ENCODE results near the gene DLG2.
"Not testable (repeated sequence)": the region's sequence is repeated elsewhere in the genome, so short reads cannot be mapped to it uniquely, and the experiment has no call there.

DLG2 gene

DNA sequence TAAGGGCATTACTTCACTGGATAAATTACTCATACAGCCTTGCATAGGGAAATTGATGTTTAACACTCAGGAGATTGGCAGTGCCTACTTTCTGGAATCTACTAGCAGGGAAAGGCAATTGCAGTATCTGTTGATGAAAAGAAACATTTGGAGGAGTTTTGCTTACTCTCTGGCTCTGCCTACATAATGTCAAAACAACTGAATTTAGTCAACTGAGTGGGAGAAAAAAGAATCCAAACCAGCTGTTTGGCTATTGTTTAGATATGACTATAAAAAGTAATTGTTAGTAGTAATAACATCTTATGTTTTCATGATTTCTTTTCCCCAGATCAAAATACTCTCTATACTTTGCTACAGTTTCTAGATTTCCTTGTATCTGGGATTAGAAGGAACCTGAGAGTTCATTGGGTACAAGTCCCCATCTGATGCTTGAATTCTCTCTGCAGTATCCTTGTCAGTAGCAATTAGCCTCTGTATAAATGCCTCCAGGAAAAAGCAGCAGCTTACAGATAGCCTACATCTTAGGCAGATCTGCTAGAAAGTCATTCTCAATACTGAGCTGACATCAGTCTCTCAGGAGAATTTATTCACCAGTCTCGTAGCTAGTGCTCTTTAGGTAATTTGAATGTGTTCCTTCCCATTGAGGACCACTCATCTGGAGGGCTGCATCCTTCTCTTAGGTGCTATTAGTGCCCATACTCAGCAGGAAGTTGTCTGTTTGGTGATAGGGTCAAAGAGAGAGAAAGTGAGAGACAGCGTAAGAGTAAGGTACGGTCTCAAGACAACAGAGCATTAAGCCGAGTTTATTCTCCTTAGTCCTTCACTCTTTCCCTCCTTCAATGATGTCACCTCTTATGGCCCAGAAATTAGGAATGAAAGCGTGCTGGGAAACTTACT is 2155.1 kb downstream of the DLG2 start:
- DNase-seq: no peak

DNA sequence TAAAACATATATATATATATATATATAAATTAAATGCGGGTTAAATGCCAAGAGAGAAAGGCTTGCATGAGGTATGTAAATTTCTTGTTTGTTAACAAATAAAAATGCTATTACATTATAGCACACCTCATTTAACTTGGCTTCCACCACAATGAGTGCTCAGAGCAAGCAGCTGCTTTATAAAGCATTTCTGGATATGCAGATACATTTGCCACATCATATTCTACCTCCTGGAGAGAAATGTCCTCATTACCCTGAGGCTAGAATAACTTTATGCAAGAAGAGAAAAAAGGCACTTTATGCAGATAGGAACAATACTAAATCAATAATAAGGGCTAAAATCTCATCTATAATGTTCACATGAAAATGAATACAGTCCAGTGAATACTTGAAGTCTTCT is 2159.3 kb downstream of the DLG2 start:
- no peak for DNase-seq

DNA sequence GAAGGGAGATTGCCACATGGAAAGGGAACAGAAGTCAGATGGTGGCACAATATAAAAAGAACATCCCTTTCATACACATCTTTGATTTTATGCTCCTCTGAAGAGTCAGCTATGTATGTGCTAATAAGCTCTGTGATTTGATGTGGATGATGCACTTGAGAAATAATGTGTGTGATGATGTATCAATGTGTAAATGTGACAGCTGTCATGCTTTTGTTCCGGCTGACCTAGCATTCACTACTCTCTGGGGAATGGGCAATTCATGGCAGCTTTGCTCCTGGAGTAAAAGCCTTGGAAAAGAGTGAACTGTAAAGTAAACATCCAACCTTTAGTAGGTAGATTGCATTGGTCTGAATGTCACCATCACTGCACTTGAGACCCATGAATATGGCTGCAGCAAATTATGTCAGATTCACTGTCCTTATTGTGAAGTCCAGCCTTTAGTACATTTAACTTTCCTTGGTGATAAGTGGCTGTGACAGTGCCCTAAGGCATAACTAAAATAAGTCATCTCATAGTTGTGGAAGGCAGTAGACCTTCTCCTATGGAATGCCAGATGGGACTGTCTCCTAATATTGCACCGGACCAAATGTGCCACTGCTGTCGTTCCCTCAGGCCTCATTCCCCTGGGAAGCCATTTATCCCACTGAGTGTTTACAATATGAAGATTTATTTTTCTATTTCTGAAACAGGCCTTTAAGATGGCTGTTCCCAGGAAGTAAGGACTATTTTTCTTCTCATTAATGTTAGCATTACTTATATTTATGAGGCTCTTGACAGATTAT is 2162.8 kb downstream of the DLG2 start:
- DNase-seq: no peak

DNA sequence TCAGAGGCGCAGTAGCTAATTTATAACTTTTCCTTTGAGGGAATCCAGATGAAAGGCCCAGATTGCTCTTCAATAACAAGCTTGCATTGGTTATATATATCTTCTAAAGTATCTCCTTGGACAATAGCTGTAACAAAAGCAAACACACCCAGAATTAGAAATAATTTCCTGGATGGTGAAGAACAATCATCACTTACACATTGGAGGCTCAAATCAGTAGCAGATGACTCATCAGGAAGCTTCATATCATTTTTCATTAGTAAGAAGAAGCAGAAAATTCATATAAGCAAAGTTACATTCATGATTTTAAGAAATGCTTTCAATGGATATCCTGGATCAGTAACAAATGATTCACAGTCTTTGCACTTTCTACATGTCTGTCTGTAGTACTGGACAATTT is 2167.3 kb downstream of the DLG2 start:
- no peak for DNase-seq

DNA sequence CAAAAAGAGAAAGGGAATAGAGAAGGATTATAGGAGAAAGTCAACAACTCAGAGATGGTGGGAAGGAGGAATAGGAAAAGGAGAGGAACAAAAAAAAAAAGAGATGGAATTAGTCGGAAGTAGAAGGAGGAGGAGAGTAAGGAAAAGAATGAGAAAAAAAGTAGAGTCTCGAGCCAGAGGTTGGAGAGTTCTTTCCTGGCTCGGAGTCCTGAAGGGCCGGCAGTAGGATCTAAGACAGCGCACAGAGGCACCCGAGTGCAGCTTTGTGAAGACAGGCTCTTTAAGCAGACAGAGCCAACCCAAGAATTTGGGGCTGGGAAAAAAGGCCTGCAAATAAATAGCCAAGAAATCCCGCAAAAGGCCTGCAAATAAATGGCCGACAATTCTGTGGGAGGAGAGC is 2170.6 kb downstream of the DLG2 start:
- no peak for DNase-seq

DNA sequence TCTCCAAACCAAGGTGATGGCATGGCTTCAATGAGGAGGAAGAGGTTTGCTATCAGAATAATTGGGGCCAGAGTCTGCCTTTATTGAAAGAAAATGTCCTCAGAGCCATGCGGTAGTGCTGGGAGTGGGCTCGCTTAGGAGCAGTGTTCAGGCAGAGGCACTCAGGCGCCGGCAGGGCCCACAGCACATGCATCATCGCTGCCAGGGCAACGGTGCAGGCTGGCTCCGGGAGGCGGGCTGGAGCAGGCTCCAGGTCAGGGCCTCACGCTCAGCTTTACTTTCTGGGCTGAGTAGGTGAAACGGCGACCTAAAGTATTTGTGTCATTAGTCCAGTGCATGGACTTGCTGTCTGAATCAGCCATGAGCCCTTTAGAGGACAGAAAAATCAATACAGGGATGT is 2171.1 kb downstream of the DLG2 start:
- DNase-seq: no peak

DNA sequence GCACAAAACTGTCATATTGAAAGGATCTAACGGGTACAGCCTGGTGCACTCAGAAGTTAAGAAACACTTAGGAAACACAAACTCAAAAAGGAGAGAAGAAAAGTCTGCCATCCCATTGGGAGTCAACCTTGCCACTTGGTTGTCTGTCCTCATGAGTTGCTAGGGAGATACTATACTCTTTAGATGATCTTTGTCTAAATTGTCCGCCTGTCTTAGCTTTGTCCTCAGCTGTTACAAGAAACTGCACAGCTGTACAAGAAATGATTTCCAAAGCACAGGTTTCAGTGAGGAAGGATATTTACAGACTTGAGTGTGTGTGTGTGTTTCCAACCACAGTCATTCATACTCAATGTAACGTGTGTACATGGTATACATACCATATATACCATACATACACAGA is 2171.8 kb downstream of the DLG2 start:
- no peak for DNase-seq

DNA sequence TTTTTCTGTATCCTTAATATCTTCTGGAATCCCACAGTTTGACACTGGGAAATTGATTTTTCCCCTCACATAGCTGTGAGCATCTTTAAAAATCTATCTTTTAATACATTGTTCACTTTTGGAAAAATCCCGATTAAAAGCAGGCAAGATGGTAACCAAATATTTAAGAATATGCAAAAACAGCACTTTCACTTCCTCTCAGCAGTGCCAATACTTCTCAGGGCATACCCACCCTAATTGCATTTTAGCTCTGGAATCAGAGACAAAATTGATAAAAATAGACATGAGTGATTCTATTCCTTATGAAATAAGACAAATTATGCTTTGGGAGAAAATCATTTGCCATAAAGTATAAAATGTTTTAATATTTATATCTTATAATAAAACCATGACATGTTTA is 2172.5 kb downstream of the DLG2 start:
- DNase-seq: no peak

DNA sequence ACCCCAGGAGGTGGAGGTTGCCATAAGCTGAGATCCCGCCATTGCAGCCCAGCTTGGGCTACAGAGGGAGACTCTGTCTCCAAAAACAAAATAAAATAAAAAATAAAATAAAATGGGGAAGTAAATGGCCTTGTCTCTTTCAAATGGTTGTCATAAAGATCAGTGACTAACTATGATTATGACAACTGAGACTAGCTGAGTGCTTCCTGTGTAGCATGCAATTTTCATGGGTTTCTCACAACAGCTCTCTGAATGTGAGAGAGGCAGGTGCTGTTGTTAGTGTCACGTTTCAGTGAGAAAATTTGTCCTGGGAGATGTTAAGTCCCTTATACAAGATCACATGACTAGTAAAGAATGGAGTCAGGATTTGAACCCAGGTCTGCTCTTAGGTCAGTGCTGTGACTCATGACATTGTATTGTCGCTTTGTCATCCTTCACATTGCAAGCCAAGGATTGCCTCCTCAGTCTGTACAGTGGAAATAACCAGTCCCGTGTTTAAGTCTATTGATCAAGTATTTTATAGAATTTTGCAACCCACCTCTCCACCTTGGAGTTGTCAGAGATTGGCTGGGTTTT is 2177.7 kb downstream of the DLG2 start:
- no peak for DNase-seq

DNA sequence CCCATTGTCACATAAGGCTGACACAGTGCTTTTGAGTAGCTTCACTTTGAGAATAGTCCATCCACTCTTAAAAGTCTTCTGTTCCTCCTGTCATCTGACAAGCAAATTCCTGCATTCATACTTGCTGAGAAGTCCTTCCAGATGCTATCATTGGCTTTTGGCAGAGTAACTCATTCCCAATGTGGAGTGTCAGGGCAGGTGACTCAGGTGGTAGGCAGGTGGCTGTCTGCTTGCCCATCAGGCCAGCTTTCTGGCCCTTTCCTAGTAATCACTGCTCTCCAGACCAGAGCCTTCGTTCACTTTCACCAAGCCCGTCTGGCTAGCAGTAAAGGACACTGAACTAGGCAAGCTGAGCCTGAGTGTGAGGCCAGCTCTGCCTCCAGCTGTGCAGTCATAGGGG is 2178.5 kb downstream of the DLG2 start:
- no peak for DNase-seq

DNA sequence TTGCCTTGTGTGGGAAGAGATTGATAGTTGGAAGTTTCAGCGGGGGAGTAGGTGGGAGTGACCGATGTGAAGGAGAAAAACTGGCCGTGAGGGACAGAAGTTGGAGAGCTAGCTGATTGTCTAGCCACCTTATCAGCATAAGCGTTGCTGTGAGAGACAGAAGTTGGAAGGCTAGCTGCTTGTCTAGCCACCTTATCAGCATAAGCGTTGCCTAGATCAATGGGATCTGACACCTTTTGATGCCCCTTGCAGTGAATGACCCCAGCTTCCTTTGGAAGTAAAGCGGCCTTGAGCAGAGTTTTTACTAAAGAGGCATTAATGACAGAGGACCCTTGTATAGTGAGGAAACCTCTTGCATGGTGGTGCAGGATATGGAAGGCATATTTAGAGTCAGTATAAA is 2183.3 kb downstream of the DLG2 start:
- not testable (repeated sequence) for DNase-seq

DNA sequence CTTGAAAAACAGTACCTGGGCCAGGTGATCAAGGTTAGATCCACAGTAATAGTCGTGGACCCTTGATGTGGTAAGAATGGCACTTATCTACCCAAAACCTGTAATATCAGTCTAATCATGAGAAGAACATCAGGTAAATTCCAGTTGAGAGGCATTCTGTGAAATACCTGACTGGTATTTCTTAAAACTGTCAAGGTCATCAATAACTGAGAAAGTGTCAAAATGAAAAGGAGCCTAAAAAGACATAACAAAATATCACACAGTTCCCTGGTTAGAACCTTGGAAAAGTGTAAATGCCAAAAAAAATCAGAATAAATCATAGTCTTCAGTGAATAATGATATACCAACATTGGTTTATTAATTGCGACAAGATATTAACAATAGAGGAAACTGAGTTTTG is 2185.5 kb downstream of the DLG2 start:
- no peak for DNase-seq

DNA sequence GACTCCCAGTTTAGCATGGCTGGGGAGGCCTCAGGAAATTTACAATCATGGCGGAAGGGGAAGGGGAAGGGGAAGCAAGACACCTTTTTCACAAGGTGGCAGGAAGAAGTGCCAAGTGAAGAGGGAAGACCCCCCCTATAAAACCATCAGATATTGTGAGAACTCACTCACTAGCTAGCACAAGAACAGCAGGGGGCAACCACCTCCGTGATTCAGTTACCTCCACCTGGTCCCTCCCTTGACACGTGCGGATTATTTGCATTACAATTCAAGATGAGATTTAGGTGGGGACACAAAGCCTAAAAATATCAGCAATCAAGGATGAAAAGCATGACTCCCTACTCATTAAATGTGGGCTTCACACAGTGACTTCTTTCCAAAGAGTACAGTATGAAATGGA is 2186.0 kb downstream of the DLG2 start:
- no peak for DNase-seq

DNA sequence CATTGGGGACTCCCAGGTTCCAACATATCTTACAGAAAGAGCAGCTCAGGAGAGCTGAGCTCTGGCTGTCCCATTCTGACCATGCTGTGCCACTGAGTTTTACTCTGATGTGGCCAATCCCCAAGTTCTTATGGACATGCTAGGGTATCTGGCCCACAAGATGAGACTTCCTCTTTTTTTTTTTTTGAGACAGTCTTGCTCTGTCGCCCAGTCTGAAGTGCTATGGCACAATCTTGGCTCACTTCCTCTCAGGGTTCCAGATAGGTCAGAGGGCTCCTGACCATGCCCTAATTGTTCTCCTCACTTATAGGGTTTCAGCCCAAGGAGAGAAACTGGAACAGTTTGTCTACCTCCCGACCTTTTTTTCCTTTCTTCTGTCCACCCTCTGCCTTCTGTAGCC is 2188.7 kb downstream of the DLG2 start:
- no peak for DNase-seq

DNA sequence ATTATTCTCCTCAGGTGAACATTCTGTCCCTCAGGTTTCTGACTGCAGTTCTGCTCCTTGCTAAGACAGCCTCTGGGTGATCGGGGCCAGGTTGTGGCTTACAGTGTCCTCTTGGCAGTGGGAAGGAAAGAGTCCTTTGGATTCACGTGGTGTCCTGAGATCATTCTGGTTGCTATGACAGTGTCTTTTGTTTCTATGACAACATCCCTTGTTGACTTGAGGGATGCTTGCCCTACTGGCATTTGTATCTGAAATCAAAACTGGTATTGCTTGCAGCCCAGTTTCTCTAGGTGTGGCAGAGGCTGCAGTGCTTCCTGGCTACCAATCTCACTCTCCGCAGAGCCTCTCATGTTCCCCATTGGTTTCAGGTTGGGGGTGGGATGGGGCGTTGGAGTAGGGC is 2189.2 kb downstream of the DLG2 start:
- no peak for DNase-seq

DNA sequence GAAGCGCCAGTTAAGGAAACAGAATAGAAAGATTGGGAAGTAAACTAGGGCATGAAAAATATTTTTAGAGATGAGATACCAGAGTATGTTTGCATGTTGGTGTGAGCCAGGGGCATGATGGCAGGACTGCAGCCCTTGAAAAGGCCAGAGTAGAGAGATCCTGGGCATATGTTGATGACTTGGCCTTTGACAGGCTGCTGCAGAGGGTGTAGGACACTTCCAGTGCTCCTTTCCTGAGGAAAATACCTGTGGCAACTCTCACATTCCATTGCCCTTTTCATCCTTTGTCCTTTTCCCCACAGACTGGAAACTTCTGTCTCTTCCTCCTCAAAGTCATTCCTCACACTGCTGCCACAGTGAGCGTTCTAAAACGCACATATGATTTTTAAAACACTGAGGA is 2190.3 kb downstream of the DLG2 start:
- DNase-seq: no peak

DNA sequence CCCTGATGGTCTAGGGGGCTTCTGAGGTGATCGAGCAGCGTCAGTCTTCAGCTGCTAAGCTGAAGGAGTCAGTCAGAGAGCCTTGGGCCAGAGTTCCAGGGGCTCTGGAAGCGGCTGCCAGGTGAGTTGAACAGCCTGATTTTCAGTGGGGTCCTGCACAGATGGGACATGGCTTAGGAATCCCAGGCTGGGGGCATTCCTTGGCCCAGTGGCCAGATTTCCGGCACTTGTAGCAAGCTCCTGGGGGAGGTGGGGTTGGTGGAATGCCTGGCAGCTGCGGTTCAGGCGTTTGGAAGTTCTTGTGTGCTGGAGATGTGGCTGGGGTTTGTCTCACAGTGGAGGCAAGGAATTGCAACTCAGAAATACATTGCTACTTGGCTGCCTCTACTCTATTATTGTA is 2192.3 kb downstream of the DLG2 start:
- DNase-seq: not testable (repeated sequence)

DNA sequence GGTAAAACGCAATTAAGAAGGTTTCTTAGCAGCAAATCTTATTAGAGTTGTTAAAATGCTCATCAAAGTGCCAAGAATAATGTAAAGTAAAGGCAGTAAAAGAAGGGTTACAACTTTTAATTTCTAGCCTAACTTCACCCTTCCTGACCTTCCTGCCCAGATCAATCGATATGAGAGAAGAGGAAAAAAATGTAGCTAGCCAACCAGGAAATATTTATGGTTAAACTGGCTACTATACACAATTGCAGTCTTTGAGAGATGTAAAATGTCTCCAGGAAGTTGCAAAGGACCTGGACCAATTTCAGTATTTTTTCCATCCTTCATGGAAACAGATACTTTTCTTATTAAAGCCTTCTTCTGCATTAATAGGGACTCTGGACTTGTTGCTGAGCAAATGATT is 2199.2 kb downstream of the DLG2 start:
- no peak for DNase-seq

DNA sequence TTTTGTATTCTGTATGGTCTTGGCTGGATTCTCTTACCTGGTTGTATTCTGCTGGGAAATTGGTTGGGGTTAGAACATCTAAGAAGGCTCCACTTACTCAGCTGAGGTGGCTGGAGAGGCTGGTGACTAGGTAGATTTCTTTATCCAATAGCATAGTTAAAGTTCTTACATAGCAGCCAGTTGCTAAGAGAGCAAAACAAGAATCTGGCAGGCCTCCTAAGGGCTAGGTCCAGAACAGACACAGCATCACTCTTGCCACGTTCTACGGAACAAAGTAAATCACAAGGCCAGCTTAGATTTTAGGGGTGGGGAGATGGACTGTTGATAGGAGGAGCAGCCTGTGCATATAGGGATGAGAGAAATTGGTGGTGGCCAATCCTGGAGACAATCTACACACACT is 2199.6 kb downstream of the DLG2 start:
- DNase-seq: no peak

DNA sequence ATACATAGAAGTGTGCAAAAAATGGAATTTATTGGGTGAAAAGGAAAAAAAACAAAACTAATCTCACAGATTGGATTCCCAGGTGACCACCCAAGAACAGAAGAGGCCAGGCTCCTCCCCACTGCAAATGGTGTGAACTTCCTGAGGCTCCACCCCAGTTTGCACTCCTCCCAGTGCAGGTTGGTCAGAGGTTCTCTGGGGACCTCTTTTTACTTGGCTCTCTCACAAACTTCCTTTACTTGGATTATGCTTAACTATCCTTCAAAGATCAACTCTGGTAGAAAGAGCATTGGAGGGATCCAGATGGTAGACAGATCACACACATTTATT is 2202.0 kb downstream of the DLG2 start:
- DNase-seq: no peak

DNA sequence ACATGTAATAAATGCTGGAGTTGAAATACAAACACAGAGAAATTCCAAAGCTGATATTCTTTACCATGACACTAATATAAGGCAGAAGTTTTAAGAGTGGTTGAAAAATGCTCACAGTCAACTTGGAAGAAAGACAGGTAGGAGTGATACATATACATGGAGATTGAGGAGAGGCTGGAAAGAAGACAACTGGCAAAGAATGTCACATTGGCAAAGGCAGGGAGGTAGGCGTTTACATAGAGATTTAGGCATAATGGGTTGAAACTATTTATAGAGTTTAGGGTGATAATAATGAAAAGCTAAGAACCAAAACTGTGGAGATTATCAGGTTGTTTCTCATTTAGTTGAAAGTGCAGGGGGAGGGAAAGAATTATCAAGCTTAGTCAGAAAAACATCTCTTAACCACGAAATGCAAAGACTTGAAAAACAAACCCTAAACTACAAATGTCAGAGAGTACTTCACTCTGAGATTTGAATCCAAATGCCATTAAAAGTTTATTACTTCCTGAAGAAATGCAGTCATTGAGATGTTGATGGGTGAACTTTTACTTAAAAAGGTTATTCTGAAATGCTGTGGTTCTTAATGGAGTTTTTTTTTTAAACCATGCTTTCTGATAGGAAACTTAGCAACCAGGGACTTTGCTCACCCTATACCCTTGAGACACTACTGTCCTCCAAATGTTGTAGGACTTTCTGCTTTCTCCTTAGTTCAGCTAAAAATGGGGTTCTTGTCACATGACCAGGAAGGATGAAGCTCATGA is 2202.6 kb downstream of the DLG2 start:
- no peak for DNase-seq

DNA sequence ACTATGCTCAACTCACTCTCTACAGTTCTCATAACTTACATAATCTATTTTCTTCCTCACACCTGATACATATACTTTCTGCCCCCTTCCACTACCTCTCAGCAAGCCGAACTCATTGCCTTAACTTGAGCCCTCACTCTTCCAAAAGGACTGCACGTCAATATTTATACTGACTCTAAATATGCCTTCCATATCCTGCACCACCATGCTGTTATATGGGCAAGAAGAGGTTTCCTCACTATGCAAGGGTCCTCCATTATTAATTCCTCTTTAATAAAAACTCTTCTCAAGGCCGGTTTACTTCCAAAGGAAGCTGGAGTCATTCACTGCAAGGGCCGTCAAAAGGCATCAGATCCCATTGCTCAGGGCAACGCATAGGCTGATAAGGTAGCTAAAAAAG is 2204.5 kb downstream of the DLG2 start:
- DNase-seq: not testable (repeated sequence)

Data from activated gamma-delta T cell treated with Interleukin-2 at 50 U/mL for 16 hours (primary cell).